ENCODE data around the gene NPR3.

NPR3 gene

GRCh38 chr5:32712481-32713360 is 1.6 kb downstream of the NPR3 start:
- DNase-seq = no peak

GRCh38 chr5:32713361-32713769 is 2.2 kb downstream of the NPR3 start:
- no peak for DNase-seq

GRCh38 chr5:32713770-32714381 is 2.8 kb downstream of the NPR3 start:
- DNase-seq = no peak

GRCh38 chr5:32714836-32715235 is 3.7 kb downstream of the NPR3 start:
- no peak for DNase-seq

GRCh38 chr5:32720300-32720699 is 9.2 kb downstream of the NPR3 start:
- no peak for DNase-seq

GRCh38 chr5:32721626-32722025 is 10.5 kb downstream of the NPR3 start:
- DNase-seq = no peak

- DNase-seq = no peak
Measured at GRCh38 chr5:32722957-32723356, 11.8 kb downstream of the NPR3 start.

GRCh38 chr5:32724526-32724925 is 13.4 kb downstream of the NPR3 start:
- no peak for DNase-seq

GRCh38 chr5:32726086-32726557 is 15.0 kb downstream of the NPR3 start:
- DNase-seq = no peak

GRCh38 chr5:32729651-32730050 is 18.5 kb downstream of the NPR3 start:
- DNase-seq = no peak

- DNase-seq = no peak
Measured at GRCh38 chr5:32733590-32734340, 22.6 kb downstream of the NPR3 start.

- DNase-seq = no peak
Measured at GRCh38 chr5:32734827-32735378, 23.8 kb downstream of the NPR3 start.

- DNase-seq = no peak
Measured at GRCh38 chr5:32735512-32735911, 24.4 kb downstream of the NPR3 start.

- no peak for DNase-seq
Measured at GRCh38 chr5:32736842-32737241, 25.7 kb downstream of the NPR3 start.

- DNase-seq = no peak
Measured at GRCh38 chr5:32740651-32741050, 29.5 kb downstream of the NPR3 start.

GRCh38 chr5:32745317-32745716 is 34.2 kb downstream of the NPR3 start:
- no peak for DNase-seq

GRCh38 chr5:32752411-32752810 is 41.3 kb downstream of the NPR3 start:
- no peak for DNase-seq

- no peak for DNase-seq
Measured at GRCh38 chr5:32753051-32753450, 41.9 kb downstream of the NPR3 start.

- no peak for DNase-seq
Measured at GRCh38 chr5:32753765-32754164, 42.6 kb downstream of the NPR3 start.

GRCh38 chr5:32754284-32754683 is 43.2 kb downstream of the NPR3 start:
- DNase-seq = no peak

- no peak for DNase-seq
Measured at GRCh38 chr5:32760091-32760509, 49.0 kb downstream of the NPR3 start.

GRCh38 chr5:32765266-32765665 is 54.1 kb downstream of the NPR3 start:
- DNase-seq = no peak

GRCh38 chr5:32767948-32768467 is 56.9 kb downstream of the NPR3 start:
- no peak for DNase-seq

Data from stimulated activated CD4-positive, alpha-beta T cell treated with anti-CD3 and anti-CD28 coated beads, Interleukin-1b, Interleukin-23, amount 100 ng/mL, for 48 hours (primary cell).